ENCODE results near the gene FOS.
"Not testable (repeated sequence)": the region's sequence is repeated elsewhere in the genome, so short reads cannot be mapped to it uniquely, and the experiment has no call there.

The FOS gene

DNA sequence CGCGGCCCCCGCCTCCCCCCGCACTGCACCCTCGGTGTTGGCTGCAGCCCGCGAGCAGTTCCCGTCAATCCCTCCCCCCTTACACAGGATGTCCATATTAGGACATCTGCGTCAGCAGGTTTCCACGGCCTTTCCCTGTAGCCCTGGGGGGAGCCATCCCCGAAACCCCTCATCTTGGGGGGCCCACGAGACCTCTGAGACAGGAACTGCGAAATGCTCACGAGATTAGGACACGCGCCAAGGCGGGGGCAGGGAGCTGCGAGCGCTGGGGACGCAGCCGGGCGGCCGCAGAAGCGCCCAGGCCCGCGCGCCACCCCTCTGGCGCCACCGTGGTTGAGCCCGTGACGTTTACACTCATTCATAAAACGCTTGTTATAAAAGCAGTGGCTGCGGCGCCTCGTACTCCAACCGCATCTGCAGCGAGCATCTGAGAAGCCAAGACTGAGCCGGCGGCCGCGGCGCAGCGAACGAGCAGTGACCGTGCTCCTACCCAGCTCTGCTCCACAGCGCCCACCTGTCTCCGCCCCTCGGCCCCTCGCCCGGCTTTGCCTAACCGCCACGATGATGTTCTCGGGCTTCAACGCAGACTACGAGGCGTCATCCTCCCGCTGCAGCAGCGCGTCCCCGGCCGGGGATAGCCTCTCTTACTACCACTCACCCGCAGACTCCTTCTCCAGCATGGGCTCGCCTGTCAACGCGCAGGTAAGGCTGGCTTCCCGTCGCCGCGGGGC, at the start of gene FOS:
Gene FOS, plus strand, starts transcription at position 407 of the 731 bp plus-strand sequence. Its CDS starts 155 bp downstream, at position 562.
- DNase-seq (ENCODE audit: low spot score): peak; percentile 99

DNA sequence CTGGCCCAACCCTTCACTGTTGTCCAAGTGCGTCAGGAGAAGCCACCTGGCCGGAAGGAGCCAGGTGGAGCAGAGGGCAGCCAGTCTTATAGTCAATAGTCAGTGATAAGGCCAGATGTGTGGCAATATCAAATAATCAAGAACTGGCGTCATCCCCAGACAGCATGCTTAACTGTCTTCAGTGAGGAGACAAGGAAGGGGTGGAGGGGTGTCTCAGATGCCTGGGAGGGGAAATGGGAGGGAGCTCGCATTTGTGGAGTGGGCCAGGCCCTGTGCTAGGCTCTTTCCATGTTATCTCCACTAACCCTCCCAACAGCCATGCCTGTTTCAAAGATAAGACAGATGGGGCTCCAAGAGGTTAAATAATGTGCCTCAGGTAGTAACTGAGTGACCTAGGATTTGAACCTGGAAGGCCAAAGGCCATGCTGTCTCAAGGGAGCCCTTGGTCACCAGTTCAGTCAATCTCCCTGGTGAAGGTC, 48.9 kb upstream of the FOS start:
- DNase-seq (ENCODE audit: low spot score): no peak

DNA sequence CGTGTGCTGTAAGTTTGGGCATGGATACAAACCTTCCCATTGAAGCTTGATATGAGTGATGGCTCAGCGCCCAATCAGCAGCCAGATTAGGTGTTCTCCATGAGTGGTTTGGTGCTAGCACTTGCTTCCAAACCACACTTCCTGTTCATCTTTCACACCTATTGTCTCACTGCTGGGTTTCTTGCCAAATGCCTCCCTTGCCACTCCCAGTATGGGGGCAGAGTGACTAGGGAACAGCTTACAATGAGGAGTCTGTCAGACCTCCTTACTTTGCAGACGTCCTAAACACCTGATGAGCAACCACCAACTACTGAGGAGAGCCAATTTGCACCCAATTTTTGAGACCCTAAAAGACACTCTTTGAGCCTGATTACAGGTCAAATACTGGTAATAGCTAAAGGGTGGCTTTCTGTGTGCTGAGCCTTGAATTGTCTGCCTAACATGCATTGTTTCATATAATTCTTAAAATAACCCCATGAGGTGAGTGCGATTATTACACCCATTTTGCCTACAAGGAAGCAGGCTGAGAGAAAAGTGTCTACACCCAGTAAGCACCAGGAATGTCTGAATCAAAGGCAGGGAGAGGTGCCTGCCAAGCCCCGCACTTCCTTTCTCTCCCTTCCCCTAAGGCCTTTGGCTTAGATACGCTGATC, 48.4 kb upstream of the FOS start:
- DNase-seq (ENCODE audit: low spot score): no peak

DNA sequence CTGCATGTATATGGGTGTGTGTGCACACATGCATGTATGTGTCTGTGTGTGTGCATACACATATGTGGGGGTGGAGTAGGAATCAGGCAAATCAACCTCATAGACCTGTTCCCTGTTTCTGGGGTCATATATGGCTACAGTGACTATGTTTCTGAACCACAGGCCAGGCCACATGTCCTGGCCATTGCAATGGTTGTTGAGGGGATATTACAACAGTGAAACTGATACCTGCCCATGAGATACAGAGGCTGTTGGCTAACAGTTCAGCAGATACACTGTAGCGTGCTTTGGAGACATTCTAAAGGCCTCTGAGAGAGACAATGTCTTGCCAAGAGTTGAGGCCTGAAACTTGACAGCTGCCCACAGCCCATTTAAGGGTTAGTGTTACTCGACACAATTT, 47.3 kb upstream of the FOS start:
- DNase-seq (ENCODE audit: low spot score): no peak

DNA sequence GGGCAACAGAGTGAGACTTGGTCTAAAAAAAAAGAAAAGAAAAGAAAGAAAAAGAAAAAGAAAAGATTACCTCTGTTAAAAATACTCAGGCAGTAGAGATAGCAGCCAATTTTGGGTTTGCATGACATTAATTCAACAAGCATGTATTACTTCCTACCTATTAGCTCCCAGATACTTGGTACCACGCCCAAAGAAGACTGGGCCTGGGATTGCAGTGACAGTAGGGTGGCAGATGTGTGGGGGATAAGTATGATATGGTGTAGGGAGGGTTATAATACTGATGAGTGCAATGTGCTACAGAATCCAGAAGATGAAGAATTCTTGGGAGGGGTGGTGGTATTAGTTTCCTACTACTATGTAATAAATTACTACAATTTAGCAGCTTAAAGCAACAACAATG, 46.4 kb upstream of the FOS start:
- DNase-seq (ENCODE audit: low spot score): no peak

DNA sequence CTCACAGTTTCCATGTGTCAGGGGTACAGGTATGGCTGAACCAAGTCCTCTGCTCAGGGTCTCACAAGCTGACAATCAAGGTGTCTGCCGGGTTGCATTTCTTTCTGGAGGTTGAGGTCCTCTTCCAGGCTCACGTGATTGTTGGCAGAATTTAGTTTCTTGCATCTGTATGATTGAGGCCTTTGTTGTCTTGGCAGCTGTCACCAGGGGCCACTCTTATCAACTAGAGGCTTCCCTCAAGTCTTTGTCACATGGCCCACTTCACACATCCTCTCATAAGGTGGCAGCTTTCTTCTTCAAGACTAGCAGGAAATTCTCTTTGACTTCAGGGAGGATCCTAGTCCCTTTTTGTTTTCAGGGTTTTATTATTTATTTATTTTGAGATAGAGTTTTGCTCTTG, 46.0 kb upstream of the FOS start:
- no peak for DNase-seq (ENCODE audit: low spot score)

DNA sequence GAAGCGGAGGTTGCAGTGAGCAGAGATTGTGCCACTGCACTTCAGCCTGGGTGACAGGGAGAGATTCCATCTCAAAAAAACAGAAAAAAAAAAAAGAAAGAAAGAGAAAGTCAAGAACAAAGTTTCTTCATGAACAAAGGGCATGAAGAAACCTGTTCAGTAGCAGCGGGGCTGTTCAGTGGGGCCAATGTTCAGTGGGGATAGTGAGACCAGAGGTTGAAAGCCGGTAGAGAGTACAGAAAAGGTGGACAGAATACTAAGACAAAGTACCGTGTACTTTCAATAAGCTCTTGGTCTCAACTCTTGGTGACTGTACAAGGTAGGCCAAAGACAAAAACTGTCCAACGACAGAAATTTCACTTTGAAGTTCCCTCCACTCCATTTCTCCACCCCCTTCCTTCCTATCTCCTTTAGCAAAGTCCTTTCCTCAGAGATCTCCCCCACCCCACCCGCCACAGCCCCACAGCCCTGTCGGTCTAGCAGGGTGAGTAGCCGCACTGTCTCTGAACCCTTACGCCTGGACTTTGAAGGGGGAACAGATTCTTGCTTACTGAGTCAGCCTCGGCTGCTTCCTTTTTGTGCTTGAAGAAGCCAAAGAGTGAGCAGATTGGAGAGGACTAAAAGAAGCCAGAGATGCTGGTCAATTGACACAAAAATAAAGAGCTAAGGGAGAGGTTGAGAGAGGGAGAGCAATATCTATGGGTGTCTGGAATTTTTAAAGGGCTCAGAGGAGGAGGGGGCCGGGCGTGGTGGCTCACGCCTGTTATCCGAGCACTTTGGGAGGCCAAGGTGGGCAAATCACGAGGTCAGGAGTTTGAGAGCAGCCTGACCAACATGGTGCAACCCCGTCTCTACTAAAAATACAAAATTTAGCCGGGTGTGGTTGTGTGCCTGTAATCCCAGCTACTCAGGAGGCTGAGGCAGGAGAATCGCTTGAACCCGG, 44.2 kb upstream of the FOS start:
- no peak for DNase-seq (ENCODE audit: low spot score)

DNA sequence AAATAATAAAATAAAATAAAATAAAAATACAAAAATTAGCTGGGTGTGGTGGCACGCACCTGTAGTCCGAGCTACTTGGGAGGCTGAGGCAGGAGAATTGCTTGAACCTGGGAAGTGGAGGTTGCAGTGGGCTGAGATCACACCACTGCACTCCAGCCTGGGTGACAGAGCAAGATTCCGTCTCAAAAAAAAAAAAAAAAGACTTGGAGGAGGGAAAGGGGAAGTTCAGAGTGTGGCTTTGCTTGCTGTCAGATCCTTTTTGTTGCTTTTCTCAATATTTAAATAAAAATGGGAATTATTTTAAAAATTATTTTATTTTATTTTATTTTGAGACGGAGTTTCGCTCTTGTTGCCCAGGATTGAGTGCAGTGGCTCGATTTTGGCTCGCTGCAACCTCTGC, 43.4 kb upstream of the FOS start:
- not testable (repeated sequence) for DNase-seq (ENCODE audit: low spot score)

DNA sequence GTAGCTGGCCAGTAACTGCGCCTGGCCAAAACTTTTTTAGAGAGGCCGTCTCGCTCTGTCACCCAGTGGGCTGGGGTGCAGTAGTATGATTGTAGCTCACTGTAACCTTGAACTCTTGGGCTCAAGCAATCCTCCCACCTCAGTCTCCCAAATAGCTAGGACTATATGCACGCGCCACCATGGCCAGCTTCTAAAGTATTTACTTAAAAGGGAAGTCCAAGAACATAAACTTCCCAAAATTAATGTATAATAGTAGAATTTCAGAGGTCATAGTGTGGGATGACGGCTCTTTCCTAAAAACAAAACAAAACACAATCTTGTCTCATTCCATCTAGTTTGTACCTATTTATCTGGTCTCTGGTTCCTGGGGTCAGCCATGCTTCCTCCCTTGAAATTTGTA, 42.2 kb upstream of the FOS start:
- no peak for DNase-seq (ENCODE audit: low spot score)

DNA sequence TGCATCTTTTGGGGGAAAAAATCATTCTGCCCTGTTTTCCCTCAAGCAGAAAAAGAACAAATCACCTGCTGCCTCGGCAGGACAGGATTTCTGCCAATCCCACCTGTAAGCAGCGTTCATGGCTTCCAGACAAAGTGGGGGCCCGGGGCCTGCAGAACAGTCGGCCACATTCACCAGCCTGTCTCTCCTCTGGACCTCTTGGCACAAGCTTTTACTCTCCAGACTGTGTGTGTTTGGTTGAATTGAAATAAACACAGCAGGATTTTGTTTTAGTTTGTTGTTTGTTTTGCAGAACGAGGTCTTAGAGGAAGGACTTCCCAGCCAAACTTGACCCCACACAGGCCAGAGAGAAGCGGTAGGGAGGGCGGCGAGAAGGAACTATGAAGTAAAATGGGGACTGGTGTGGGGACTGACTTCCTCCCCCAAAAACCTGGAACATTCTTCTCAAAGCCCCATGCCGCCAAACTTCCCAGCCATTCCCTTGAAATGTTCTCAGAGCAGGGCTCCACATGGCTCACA, 41.7 kb upstream of the FOS start:
- no peak for DNase-seq (ENCODE audit: low spot score)

DNA sequence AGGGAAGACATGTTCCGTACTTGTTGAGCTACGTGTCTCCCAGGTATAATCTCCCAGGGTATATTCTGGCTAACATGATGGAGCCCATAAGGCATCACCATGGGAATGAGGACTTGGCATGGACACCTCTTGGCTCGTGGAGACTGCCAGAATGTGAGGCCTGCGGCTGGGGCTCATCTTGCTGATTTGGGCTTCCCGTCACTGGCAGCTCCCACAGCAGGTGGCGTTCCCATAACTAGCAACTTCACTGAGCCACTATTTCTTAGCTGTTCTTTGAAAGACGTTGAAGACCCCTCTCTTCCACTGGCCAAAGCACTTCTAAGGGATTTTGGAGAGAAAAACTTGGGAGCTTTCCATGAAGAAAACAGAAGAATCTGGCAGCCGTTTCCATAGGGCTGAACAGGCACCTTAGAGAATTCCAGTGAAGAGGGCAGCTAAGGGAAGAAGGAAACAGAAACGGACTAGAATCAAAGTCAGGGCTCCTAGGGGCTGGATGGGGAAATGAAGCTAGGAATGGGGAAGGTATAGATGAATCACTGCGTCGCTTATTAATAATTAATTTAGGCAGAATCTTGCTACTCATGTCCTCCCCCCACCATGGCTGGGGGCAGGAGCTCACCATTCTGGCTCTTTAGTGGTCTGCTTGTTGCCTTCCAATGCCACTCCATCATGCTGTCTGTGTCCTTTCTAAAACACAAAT, 39.7 kb upstream of the FOS start:
- DNase-seq (ENCODE audit: low spot score): no peak

DNA sequence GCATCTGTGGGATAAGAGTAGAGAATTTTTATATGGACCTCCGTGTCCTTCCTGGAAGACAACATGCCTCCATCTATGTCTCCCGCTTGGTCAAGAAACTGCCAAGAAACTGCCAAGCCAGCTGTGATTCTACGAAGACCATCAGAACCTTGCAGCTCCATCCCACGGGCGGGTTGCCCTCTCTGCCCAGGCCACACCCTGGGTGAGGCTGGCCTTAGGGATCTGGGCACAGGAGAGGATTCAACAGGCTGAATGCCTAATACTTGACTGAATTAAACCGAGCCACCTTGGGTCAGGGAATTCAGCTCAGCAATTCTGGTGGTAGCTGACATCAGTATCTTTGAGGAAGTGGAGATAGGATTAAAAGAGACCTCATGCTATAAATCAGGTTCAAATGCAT, 37.8 kb upstream of the FOS start:
- no peak for DNase-seq (ENCODE audit: low spot score)

DNA sequence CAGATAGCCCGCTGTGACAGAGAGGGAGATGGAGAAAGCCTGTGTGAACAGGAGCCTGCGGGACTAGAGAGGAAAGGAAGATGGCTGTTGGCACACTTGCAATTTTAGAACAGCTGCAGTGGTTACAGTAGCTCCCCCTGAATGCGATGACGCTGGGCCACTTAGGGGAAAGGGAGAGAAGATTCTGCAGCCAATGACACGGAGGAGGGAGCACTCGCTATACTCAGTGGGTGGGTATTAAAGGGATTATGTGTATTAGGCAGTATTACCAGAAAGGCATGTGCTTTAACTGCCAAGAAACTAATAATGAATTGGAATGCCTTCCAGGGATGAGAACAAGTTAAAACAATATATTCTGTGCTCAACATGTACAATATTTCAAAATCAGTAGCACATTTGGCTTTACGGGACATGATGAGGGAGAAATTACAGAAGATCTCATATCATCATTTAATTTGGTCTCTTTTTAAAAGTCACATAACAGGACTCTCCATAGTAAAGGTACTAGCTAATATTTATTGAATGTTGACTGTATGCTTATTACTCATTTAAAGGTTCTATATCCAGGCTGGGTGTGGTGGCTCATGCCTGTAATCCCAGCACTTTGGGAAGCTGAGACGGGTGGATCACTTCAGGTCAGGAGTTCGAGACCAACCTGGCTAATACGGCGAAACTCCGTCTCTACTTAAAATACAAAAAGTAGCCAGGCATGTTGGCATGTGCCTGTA, 35.9 kb upstream of the FOS start:
- DNase-seq (ENCODE audit: low spot score): no peak

DNA sequence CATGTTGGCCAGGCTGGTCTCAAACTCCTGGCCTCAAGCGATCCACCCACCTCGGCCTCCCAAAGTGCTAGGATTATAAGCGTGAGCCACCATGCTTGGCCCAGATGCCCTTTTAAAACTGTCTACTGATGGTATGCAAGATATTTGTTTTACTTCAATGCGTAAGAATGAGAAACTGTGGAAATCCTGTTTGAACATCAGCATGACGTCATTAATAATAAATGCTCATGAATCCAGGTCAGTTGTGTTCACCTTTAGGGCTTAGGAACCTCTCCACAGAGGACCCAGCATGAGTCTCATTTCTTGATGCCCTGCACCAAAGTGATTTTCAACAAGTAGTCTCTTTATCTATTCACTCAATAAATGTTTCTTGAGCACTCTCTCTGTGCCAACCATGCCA, 34.5 kb upstream of the FOS start:
- no peak for DNase-seq (ENCODE audit: low spot score)

DNA sequence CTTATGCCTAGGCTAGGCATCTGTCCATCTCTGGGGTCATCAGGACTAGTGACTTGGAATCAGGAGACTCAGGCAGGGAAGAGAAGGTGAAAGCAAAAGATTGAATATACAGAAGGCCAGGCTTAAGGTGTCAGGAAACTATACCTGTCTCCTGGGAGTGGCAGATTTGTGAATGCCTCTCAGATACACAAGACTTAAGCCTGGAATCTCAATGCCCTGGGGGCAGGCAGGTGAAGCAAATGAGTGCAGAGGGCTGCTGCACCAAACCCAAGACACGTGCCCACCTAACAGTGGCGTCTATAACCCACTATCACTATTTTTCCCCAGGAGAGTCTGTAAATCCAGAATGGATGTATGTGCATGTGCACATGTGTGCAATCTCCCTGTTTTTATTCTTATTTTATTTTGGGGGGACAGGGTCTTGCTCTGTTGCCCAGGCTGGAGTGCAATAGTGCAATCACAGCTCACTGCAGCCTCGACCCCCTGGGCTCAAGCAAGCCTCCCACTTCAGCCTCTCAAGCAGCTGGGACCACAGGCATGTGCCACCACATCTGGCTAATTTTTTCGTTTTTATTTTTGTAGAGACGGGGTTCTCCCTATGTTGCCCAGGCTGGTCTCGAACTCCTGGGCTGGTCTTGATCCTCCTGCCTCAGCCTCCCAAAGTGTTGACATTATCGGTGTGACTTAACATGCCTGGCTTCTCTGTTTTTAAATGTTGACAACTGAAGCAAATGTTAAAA, 31.9 kb upstream of the FOS start:
- no peak for DNase-seq (ENCODE audit: low spot score)

DNA sequence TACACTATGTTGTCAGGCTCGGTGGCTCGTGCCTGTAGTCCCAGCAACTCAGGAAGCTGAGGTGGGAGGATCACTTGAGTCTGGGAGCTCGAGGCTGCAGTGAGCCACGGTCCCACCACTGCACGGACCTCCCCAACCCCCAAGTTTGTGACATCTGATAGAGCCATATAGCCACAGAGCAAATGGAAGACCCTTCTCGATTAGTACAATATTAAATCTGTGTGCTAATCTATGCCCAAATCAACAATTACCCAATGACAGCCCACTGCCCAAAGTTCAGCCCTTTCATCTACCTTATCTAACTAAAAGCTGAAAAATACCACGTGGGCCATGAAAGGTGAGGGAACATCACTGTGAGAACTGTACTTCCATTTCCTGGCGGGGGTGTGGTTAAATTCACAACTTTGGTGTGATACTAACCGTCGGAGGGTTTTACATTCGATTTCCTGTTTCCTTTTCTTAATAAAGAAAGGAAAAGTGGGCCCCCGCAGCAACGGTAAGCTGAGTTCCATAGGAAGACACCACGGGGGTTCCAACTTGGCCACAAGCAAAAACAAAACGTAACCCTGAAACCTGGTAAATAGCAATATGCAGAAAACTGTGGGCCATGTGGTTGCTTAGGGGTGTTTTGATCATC, 31.2 kb upstream of the FOS start:
- no peak for DNase-seq (ENCODE audit: low spot score)

DNA sequence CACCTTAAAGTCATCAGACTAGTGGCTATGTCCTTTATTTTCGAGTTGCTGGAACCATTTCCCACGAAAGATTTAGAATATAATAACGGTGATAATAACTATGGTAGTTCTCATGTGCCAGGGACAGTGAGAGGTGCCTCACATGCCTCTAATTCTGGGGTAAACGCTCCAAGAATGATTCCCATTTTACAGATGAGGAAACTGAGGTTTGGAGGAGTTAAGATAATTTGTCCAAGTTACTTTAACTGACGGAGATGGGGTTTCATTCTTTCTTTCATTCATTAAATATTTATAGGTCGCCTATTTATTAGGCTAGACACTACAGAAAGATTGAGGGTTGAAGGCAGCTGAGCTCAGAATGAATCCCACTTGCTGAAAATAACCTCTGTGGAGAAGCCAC, 30.7 kb upstream of the FOS start:
- no peak for DNase-seq (ENCODE audit: low spot score)

DNA sequence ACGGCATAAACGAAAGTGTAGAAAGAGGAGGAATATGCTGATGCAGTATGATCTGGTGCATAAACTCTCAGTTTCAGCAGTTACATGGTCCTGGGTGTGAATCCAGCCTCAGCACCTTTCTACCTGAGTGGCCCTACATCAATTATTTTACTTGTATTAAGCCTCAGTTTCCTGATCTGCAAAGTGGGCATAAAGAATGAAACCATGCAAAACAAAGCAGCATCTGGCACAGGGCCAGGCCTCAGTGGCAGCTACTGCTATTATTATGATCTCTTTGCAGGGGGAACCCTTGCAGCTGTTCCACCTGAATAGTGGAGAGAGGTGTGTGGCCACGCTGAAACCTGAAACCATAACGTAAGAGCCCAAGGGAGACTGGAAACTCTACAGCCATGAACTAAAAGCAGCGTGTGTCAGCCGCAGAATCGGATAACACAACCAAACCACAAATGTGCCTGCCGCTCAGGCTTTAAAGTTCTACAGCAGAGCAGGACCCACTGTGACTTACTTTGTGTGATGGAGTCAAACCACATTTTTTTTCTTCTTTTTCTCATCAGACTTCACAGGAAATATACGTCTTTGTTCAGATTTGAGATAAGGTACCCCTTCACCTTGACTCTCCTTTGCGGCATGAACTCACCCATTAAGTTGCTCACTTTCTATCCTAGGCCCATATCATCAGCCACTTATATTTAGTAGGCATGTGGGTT, 29.2 kb upstream of the FOS start:
- no peak for DNase-seq (ENCODE audit: low spot score)

DNA sequence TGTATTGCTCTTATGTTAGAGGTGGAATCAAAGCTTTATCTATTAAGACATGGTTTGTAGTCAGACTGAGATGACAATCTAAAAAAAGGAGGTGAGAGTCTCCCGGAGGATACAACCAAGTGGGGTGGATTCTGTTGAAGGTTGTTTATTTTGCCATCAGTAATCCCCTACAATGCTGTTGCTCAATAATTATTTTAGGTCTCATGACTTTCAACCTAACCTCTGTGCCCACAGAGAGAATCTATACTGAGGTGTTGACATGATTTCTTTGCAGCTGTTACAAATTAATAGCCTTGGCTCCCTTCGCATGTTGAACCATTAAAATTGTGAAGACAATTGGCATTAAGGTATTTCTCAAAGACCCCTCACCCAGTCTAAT, 28.7 kb upstream of the FOS start:
- DNase-seq (ENCODE audit: low spot score): no peak
